Epidermal melanocyte (primary cell): ENCODE measurements around the gene DLK1.

Source experiments
- DNase-seq: peaks from one replicate; pipeline ENCODE4 v3.0.0; 2011; ENCODE audit warnings: low spot score; ENCODE audit not compliant: insufficient read length

DLK1 gene

DNA sequence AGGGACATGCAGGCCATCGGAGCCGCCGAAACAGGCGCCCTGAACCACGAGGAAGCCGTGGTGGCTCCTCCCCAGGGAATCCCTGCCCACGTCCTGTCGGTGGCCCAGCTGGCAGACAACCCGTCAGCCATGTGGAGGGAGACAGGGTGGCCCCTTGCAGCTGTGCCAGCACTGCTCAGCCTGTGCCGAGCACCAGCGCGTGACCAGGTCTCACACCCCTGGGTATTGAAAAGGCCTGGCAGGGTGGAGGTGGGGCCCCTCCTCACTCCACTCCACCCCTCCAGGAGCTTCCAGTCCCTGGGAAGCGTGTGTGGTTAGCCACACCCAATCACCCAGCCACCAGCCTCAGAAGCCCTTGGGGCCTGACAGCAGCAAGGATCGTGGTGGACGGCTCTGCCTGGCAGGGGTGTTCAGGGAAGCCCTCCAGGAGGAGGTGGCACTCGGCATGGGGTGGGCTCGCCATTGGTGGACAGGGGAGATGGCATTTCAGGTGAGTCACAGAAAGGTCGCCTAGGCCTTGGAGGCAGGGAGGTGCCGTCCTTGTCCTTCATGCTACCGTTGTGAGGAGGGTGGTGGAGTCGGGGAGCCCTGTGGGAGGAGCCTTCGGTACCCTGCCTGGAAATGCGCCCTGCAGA lies 12.3 kb upstream of the DLK1 start:
- DNase-seq = no peak

DNA sequence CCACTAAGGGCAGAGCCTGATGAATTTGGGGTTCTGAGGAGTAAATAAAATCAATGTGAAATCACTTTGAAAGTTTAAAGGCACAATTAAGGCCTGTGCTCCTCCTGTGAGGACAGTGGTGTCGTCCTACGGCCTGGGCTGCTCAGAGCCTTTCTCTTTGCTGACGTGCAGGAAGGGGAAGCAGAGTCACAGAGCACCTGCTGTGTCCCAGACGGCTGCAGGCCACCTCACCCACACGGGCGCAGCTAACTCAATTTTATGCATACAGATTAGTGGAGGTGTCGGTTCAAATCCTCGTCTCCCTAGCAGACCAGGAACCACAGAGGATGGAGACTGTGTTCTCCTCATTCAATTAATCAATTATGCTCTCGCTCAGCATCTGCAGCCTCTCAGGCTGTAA lies 11.4 kb upstream of the DLK1 start:
- DNase-seq = no peak

DNA sequence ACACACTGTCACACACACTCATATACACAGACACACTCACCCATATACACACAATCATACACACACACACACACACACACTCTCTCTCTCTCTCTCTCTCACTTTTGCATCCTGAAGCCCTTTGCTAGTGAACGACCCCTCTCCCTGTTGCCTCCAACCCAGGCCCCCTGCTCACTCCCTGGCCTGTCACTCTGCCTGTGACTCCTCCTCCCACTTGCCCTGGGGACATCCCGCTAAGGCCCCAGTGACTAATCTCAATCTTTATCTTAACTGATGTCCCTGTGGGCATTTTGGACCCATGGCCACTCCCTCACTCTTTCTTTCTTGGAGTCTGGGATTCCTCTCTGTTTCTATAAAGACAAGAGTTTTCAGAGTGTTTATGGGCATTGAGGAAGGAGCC lies 10.9 kb upstream of the DLK1 start:
- DNase-seq = no peak

DNA sequence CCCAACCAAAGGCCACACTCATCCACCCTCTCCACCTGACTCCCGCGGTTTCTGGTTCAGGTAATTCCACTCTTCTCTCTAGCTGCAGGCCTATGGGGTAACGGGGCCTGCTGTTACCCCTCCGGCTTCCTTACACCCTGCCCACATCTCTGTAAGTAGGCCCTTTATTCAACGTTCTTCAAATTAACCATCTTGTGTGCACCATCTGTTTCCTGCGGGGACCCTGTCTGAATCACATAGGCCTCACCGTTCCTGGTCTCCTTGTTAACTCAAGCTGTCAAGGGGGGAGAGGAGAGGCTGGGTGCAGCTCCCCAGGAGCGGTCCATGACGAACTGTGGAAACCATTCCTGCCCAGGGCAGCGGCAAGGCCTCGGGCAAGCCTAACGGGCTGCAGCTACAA lies 9.3 kb upstream of the DLK1 start:
- DNase-seq = no peak

DNA sequence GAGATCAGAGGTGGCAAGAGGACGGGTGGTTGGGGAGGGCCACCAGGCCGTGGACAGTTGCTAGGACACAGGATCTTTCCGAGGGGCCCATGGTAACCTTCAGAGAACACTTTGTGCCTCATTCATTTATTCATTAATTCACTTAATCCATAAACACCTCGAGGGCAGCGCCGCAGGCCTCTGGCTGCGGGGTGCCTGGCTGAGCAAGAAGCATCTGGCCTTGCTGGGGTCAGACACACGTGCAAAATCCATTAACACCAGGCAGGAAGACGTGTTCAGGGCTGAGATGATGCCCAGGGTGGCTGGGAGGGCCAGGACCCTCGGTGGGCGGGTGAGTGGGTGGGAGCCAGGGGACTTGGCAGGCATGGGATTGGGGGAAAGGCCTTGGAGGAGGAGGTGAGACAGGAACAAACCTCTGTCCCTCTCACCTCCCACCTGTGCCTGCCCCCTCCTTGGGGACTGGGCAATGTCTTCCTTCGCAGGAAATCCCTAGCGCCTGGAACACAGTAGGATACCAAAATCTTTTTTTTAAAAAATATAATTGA lies 6.6 kb upstream of the DLK1 start:
- DNase-seq = no peak

DNA sequence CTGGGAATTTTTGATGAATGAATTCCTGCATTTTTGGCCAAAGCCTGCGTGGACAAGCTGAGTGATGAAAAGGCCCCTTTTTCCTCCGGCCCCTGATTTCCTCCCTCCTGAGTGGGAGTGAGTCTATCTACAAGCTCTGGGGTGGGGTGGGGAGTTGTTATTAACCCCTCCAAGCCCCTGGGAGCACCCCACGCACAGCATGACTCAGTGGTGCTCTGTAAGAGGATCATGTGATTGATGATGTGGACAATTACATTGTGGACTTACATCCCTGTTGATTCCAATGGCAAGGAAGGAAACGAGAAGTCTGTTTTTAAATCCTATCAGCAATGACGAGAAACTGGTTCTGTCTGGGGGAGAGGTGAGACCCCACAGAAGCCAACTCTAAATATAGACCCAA lies 5.1 kb upstream of the DLK1 start:
- no peak for DNase-seq

DNA sequence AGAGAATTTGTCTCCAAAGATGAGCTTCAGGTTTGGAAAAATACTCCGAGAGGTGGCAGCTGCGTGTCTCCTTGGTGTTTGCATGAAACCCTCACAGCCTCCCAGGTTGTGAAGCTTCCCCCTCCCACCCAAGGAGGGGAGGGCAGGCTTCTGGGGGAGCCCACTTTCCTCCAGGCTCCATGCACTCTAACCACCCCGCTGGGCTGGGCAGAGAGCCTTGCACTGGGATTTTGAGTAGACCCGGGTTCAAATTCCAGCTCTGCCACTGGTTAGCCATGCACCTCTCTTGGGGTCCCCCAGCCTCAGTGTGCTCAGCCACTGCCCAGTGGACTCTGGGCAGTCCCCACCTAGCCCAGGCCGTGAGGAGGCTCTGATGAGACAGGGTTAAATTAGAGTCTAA lies 4.3 kb upstream of the DLK1 start:
- no peak for DNase-seq

DNA sequence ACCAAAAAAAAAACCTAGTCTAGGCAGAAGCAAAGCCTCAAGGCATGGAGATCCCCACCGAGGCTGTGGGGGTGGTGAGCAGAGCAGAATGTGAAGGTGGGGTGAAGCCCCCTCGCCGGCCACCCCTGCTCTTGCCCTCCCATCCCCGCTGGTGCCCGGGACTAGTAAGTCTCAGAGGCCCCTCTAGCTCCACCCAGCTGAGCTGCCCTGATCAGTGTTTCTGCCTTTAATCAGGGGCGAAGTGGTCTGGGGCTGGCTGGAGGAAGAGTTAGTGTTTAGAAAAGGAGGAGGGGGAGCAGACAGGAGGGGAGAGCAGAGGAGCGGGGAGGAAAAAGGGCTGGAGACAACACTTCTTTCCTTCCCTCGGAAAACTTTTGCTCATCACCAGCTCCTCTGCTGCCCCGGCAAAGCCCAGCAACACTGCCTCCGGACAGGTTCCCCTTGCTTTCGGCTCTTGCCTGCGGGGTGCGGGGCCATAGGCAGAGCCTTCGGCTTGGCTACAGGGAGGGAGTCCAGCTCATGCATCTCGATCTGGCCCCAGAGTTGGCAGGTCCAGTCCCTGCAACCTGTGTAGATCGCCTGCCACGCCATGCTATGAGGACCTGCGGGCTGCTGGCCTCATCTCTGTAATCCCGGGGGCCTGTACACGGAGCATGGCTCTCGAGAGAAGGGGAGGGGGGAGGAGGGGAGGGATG lies 3.4 kb upstream of the DLK1 start:
- DNase-seq = no peak

DNA sequence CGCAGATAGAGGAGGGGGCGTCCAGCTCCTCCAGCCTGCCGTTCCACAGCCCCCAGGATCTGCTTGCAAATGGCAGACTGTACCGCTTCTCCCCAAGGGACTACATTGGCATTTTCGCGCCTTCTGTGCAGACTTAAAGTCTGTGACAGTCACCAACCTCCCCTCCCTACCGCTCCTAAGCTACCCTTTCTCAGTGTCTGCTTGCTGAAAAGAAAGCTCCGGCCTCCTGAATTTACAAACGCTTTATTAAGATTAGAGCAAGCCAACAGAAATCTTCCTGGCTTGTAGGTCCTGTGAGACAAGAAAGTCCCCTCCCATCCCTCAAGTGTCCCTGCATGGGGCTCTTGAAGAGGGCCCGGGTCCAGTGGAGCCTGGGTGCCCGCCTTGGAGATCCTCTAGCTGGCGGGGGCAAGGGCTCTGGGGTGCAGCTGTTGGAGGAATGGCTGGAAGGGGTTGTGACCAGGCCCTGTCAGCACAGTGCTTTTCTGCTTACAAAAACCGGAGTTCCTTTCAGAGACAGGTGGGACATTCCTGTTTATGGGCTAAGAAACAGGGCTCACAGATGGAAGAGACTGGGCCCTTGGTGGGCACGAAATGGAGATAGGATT lies 2.8 kb upstream of the DLK1 start:
- DNase-seq = no peak

DNA sequence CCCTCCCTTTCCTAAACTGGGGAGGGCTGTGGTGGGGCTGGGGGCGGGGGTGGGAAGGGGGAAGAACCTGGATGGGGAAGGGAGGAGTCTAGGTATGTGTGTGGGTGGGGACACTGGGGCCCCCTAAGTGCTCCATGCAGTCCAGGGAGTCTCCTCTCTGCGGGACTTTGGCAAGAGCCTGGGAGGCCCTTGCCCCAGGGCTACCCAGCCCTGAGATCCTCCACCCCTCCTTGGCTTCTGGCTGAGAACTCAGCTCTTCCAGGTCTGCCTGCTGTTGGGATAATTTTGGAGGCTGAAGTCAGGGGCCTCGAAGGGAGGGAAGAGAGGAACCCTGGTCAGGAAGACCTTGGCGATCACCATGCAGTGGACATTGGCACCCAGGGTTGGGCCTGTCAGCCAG lies 2.2 kb upstream of the DLK1 start:
- no peak for DNase-seq

DNA sequence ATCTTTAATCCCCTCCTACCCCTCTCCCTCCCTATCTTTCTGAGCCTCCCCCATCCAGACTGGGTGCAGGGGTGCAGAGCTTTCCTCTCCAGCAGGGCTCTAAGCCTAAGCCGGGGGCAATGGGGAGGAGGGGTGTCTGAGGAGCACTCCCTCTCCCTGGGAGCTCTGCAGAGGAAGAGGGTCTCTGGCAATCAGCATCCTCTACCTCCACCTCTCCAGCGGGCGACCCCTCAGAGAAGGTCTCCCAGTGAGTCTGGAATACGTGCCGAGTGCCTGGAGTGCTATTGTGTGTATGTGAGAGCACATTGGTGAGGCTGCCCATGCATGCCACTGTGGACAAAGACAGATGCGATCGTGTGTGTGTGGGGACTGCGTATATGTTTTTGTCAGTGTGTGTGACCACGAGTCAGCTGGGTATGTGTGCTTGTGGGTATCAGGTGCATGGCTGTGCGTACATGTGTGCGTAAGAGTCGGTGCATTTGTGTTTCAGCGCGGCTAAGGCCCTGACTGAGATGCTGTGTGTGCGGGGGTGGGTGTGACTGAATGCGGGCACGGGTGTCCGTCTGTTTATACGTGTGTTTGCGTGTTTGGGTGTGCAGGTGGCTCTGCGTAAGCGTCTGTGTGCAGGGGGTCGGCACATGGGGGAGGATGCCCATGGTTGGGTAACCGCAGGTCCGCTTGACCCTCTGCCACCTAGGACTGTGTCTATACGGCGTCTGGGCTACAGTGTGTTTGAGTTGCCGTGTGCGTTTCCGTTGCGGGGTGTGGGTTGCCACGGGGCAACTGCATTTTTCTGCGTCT lies 905 bp upstream of the DLK1 start:
- no peak for DNase-seq

DNA sequence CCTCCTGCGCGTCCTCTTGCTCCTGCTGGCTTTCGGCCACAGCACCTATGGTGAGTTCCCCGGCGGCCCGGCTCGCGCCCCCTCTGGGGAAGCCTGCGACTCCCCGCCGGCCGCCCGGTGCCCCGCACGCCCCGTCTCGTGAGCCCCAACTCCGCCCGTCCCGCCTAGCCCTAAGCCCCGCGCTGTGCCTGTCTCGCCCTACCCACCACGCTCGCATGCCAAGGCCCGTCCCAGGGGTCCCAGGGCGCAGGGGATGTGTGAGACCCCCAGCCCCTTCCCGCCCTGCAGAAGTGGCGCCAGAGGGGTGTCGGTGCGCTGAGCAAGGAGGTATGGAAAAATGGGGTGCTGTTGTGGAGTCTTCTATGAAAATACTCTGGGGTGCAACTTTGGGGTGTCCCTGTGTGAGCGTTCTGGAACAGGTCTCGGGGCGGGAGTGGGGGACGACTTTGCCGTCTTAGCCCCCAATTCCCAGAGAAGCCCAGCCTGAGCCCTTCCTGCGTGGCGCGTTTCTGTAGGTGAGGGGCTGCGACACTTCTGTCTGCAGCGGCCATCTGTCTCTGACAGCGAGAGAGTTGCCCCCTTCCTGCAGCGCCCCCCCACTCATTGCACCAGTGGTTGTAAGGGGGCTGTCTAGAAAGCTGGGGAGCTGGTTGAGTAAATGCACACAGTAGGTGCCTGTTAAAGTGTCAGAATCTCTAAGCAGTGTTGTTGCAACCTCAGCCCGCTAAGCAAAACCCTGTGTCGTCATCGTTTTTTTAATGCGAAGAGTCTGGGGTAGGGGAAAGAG lies 587 bp downstream of the DLK1 start:
- no peak for DNase-seq

DNA sequence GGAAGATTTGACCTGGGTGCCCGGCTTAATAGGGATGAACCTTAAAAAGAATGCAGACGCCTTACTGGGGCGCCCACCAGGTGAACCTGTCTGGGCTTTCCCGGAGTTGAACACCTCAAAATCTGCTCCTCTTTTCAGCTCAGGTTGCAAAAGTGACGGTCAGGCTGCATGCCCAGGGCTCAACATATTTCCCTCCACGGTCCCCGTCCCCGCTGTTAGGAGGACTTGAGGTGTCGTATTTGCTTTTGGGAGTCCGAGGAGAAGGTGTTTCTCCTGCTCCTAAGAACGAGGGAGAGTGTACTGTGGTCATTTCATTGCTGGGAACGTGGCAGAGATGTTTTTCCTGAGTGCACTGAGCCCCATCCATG lies 1.2 kb downstream of the DLK1 start:
- no peak for DNase-seq

DNA sequence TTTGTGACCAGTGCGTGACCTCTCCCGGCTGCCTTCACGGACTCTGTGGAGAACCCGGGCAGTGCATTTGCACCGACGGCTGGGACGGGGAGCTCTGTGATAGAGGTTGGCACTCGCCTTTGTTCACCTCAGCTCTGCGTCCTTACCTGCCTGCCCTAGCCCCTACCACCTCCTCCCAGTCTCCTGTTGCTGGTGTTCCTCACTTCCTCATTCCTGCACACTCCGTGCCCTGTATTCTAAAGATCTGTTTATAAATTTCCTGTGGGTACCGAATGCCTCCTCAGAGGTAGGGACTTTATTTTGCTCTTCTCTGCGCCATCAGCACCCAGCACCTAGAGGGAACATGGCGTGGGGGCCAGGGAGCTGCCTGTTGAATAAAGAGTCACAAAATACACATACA lies 2.3 kb downstream of the DLK1 start:
- no peak for DNase-seq

DNA sequence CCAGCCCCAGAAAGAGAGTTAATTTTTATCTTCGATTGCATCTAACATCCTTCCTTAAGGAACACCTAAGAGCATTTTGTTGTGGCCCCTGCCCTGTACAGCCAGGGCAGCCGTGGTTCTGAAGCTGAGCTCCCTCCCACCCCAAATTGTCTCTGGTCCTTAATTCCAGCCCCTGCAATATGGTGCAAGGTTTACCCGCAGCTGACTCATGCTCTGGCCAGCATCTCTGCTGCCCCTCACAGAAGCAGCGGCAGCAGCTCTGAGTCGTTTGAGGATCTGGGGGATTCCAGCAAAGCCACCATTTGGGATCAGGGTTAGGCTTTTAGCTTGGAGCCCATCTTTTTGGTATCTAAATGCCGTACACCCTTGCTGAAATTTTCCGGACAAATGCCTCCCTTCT lies 3.3 kb downstream of the DLK1 start:
- no peak for DNase-seq

DNA sequence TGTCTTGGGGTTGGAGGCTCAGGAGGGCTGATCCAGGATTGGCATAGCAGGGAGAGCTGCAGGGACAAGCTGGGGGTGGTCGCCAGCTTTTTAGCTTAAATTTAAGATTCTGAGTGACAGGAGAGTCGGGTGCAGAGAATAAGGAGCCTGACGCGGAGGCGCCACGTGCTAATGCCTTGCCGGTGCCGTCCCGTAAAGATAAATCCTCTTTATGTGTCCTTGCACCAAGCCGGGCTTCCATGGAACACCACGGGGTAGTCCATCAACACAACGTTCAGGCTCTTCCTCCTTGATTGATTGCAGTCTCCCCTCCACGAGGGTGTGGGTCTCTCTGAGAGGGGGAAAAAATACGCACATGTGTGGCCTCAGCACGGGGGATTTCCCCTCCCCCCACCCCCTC lies 3.9 kb downstream of the DLK1 start:
- DNase-seq = no peak

DNA sequence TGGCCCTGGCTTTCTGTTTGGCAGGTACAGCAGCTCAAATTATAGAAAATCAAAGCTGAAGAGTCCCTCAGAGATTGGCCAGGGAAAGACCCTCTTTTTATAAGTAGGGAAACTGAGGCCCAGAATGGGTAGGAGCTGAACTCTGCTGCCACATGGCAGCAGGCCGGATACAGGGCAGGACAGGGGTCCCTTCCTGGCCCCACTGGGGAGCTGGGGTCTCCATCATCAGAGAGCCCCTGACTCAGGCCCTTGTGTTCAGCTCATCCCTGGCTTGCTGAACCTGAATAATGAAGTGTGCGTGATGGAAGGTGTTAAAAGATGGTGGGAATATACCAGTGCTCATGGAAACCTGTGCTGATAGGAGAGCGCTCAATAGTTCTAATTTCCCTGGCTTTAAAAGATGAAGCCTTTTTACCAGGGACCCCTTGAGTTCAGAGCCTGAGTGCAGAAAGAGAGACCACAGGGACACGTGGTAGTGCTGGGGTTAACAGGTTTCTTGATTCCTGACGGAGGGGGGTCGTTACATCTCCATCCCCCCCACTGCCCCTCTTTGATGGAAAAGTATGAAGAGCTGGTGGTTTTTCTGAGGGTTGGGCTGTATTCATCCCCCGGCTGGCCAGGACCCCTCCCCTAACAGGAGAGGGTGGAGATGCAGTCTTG lies 4.4 kb downstream of the DLK1 start:
- DNase-seq = no peak

DNA sequence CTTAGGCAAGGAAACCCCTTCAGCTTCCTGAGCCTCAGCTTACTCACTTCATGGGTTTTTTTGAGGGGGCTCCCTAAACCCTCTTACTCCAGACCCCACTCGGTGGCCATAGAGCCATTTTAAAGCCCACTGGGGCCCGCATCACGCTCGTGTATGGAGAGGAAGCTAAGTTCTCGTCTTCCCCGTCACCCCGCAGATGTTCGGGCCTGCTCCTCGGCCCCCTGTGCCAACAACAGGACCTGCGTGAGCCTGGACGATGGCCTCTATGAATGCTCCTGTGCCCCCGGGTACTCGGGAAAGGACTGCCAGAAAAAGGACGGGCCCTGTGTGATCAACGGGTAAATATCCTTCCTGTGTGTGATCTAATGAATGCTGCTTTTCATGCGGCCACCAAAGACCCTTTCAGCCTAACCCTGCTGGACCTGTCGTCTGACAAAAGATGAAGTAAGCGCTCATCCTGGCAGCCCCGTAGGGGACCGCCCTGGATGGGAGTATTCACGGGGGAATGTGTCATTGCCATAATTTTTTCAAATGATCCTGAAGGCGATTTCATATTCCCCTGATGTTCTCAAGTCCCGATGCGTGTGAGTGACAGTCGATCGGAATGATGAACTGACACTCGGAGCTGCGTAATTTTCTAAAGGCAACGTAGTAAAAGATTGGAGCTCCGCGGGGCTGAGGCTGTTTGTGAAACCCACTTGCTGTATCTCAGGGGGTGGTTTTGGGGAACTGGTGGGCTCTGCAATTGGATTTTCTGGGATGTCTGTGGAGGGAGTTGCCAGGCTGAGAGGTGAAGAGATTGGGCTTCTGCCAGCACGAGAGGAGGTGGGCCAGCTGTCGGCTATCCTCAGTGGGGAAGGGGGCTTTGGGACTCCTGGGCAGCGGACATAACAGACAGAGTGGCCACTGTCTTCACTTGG lies 5.4 kb downstream of the DLK1 start:
- no peak for DNase-seq

DNA sequence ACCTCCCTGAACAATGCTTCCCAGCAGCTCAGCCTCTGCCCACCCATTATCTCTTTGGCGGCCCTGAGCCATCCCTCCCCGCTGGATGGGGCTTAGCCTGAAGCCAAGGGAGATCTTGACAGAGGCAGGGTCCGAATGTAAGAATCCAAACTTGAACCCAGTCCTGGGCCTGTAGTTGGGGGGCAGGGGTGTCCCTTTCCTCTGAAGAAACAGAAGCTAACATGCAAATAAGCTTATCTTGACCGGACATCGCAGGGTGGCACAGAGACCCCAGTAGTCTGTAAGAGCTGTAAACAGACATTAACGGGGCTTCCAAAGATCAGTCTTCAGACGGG lies 6.0 kb downstream of the DLK1 start:
- DNase-seq = no peak
